Activated T-cell treated with anti-CD3 and anti-CD28 coated beads, Interleukin-2, amount 50 U/mL, for 48 hours (primary cell): ENCODE results near the gene CEP57.
"Not testable (repeated sequence)": the region's sequence is repeated elsewhere in the genome, so short reads cannot be mapped to it uniquely, and the experiment has no call there.

Source experiments
- DNase-seq, 2 experiments: peaks; one replicate each; pipeline ENCODE4 v3.0.0-alpha.2; 2020

The CEP57 gene

GRCh38 chr11:95799546-95799945, 9.2 kb downstream of the CEP57 start:
- no peak for DNase-seq

- DNase-seq, result no peak
These were observed 10.1 kb downstream of the CEP57 start for GRCh38 chr11:95800438-95800837.

DNA sequence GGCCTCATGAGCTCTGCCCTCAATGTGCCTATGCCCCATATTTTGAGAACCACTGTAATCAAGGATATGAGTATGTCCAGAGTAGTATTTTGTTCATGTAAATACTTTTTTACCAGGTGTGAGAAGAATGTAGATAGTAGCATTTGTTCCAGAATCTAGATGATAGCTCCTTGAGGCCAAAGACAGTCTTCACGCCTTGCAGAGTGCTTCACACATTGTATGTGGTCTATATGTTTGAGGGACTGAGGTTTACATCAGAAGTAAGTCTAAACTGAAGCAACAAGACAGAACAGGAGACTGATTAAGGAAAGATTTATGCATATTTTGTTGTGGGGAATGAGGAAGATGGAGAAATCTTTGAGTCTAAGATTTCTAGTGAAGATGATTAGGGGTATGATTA, 12.5 kb downstream of the CEP57 start:
- no peak for DNase-seq

DNA sequence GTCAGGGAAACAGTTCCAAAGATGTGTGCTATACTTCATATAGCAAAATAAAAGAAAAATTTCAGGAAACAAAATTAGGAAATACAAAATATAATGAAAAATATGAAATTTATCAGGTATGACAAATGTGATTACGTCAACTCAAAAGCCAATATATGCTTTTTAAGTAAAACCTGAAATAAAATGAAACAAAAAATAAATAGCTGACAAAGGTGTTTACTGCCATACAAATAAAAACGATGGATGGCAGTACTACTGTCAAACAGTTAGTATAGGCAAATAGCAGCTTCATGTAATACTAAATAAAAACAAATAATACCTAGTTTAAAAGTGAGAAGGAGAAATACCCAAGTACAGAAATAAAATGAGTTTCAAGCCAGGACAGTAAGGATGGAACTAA, 13.7 kb downstream of the CEP57 start:
- no peak for DNase-seq

DNA sequence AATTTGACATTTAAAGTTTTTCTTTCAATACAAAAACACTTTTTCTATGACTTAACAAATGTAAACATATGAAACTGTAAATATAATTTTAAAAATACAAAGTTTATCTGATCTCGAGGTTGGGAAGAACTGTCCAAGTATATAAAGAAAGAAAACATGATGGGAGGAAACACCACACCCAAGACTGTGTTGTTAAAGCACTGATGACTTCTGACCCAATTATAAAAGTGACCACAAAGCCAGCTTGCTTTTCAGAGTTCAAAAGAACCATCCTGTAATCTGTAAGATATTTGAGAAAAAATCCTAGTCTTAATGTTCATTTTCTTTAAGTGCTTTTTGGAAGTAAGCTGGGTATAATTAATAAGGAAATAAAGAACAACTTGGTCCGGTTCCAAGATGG, 15.6 kb downstream of the CEP57 start:
- DNase-seq, result no peak

GRCh38 chr11:95806464-95806863, 16.2 kb downstream of the CEP57 start:
- DNase-seq, result not testable (repeated sequence)

DNA sequence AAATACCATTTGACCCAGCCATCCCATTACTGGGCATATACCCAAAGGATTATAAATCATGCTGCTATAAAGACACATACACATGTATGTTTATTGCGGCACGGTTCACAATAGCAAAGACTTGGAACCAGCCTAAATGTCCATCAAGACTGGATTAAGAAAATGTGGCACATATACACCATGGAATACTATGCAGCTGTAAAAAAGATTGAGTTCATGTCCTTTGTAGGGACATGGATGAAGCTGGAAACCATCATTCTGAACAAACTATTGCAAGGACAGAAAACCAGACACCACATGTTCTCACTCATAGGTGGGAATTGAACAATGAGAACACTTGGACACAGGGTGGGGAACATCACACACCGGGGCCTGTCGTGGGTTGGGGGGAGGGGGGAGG, 20.8 kb downstream of the CEP57 start:
- DNase-seq, result not testable (repeated sequence)

- no peak for DNase-seq
These were observed 25.7 kb downstream of the CEP57 start for GRCh38 chr11:95816037-95816436.

DNA sequence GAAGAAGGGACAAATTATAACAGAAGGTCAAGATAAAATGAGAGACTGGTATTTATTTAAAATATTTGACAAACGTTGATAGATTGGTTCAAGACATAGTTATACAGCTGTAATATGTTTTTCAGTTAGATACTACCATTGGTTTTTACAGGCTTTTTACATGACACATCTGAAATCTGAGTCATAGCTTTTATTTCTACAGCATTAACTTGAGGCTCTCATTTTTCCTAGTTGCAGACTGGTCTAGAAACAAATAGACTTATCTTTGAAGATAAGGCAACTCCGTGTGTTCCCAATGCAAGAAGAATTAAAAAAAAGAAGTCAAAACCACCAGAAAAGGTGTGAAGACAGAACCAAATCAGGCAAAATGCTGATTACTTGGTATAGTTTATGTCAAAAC, 31.3 kb downstream of the CEP57 start:
- DNase-seq, result no peak

- DNase-seq, result no peak
These were observed 37.4 kb downstream of the CEP57 start for GRCh38 chr11:95827696-95828095.

- DNase-seq, result no peak
These were observed 39.4 kb downstream of the CEP57 start for GRCh38 chr11:95829580-95830259.

- no peak for DNase-seq
These were observed 41.0 kb downstream of the CEP57 start for GRCh38 chr11:95831198-95831883.

DNA sequence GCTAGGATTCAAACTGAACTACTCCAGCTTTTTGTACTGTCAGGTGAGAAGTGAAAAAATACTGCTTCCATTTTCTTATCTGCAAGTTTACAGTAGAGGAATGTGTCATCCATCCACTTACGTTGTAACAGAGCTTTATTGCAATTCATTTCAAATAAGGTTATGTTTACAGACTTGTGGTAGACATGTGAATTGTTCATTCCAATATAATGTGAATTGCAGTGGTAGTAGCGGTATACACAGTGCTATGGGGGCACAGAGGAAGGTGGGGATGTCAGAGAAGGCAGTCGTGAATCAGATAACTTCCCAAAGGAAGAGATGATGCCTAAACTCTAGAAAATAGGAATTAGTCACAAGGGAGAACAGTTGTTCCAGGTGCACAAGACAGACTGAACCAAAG, 42.5 kb downstream of the CEP57 start:
- DNase-seq, result no peak

DNA sequence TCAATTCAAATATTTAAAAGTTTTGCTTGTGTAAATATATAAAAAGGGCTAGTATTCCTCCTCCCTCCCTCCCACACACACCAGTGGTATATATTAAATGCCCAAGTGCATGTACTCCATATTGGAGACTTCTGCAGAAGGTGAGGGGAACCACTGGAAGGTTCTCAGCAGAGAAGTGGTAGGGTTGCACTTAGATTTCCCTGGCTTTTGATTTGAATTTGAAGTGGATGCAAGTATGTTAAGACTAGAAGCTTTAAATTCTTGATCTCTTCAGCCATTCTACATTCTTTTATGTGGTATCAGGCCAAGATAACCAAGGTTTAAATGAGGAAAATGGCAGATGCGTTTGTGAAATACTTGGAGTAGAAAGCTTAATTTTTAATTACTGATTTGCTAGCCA, 43.1 kb downstream of the CEP57 start:
- DNase-seq, result no peak

DNA sequence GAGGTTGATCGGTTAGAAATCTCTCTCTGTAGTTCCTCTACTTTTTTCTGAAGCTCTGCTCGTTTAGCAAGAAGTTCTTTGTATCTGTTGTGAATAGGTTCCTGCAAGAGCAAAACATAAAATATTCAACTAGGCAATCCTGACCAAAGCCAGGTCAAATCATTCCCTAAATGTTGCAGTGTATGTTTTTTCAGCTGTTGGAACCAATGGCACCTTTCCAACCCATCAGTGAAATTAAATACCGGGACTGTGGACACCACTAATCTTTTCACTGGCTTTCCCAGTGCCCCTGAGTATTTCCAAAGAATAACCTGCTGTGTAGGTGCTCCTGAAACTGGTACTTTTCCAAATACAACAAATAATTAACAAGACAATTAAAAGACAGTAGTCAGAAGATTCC, 45.1 kb downstream of the CEP57 start:
- DNase-seq, result no peak

DNA sequence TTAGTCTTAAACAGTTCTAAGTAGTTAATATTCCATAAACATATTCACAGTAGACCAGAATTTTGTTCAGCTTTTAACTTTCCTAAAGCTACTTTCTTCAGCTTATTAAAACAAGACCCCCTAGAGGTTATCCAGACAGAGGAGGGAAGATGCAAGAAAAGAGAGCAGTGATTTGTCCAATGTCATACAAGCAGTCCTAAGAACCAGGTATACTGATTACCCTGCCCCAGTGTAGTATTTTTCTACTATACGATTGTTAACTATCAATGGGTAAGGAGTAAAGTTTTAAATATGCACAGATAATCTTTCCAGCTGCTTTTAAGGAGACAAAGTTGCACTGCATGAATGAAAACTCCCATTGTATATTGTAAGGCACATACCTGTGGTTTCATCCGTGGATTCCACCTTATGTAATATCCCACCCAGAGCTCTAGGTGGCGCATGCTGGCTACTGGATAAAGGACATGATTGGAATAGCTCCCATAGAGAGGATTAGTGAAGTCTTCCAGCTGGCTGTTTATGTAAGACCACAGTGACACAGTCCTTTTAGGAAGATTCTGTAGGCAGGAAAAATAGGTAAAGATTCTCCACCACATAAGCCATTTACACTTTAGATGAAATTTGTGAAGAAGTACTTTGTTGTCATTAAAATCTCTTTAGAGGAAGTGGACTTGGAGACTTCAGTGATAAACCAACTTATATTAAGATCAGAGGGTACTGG, 45.6 kb downstream of the CEP57 start:
- DNase-seq, result peak; percentile 59 to 65

DNA sequence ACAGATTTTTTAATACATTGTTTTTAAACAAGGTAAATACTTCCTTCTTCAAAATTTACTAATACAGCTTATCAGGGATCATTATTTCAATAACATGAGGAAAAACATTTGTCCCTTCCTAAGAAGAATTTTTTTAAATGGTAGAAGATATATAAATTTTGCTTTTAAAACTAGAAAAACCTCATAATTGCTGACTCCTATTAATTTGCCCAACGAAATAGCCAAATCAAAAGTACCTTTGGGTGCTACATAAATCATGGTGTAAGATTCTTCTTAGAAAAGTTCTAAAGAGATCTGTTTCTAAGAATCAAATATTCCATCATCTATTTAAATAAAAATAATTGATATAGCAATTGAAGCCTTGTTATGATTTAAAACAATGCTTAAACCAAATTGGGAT, 54.9 kb downstream of the CEP57 start:
- no peak for DNase-seq

- DNase-seq, result peak in 1 of 2 experiments; percentile 26
These were observed 59.0 kb downstream of the CEP57 start for GRCh38 chr11:95849087-95849825.

DNA sequence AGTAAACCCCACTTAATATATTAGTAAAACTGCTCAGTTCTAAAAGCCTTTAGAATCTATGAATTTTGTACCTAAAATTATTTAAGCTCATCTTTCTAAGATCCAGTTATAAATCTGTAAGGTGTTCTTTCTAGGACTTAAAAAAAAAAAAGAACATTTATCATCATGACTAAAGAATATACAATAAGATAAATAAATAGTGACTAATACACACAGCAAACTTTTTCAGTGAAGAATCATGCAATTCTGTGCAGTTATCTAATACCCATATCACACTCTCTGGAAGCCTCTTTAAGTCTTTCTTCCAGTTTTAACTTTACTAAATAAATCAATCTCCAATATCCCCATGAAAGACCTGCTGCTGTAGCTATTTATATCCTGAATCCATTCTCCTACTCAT, 59.8 kb downstream of the CEP57 start:
- no peak for DNase-seq

DNA sequence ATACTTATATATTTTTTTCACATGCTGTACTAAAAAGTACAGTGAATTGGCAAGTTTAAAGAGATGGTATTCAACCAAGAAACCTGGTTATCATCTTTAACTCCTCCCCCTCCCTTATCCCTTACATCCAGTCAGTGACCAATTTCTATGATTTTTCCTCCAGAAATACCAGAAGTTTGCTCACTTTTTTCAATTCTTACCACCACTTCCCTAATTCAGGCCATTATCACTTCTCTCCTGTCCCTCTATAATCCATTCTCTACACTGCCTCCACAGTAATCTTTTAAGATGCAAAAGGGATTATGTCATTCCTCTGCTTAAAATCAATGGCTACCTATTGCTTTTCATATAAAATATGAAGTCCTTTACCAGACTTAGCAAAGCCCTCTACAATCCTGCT, 62.8 kb downstream of the CEP57 start:
- DNase-seq, result no peak

DNA sequence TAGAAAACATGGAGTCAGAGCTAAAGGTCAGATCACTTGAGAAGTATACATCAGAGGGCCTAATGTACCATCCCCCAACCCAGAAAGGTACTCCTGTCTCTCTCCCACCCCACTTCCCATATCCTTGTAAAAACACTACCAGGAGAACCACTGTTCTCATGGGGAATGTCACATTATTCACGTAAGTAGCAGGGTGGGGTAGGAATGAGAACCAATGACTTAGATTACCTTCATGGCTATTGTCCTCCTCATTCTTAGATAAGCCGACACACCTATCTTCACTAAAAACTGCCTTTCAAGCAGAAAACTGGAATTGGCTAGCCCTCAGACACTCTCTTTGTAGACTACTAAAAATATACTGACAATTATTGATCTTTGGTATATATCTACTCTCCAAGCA, 63.6 kb downstream of the CEP57 start:
- DNase-seq, result no peak

- DNase-seq, result not testable (repeated sequence)
These were observed 64.1 kb downstream of the CEP57 start for GRCh38 chr11:95854362-95854761.

GRCh38 chr11:95860024-95860423, 69.7 kb downstream of the CEP57 start:
- DNase-seq, result not testable (repeated sequence)
